ENCODE data around the gene PCDHGA3. TPM values are rescaled to one million over a fixed set of nuclear protein-coding genes. Genes with fewer than 3 reads are reported as not detected.

The PCDHGA3 gene
- polyA plus RNA-seq, 1 experiment, result 1.2 TPM

DNA sequence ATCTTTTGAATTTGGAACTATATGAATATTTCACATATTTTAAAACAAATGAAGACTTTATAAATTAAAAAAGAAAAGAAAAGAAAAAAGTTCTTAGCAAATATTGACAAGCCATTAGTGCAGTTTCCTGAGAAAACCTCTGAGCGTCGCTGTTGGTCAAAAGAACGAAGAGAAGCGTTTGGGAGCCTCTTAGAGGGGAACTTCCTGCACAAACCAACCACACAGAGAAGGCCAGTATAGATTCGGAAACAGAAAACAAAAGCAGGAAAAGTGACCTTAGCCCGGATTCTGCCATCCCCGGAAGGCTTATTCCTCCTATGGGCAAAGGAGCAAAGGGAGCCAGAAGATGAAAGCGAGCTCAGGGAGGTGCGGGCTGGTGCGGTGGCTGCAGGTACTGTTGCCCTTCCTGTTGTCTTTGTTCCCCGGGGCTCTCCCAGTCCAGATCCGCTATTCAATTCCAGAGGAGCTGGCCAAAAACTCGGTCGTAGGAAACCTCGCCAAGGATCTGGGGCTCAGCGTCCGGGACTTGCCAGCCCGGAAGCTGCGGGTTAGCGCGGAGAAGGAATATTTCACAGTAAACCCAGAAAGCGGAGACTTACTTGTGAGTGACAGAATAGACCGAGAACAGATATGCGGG is 16.3 kb downstream of the PCDHGA3 start, which contains the start of gene PCDHGB2:
Gene PCDHGB2 (plus strand): TSS at position 205 of the 637 bp plus-strand sequence. CDS start 142 bp downstream, at position 347.
- H3K4me3 ChIP-seq (ENCODE audit: low read depth, low read length), result peak within 1 kb of the TSS; percentile 50
- DNase-seq (ENCODE audit: low read depth, low spot score), result no peak
- ChIA-PET CTCF (interaction anchor here (0.6 to 1.3 kb wide), 5 partner anchors 198 to 207 kb away, joined by 3 to 12 read pairs (median 4); no protein-coding TSS in a partner anchor), POLR2A (no interaction called here)
- H3K27me3 ChIP-seq (ENCODE audit: control insufficient read depth, insufficient read depth, low read length), result peaks cover 17% of the 10 kb centered on the region
- H3K27ac ChIP-seq (ENCODE audit: low read depth, low read length), result peak within 1 kb of the TSS; percentile 49
- TF ChIP-seq, protein P1, sequence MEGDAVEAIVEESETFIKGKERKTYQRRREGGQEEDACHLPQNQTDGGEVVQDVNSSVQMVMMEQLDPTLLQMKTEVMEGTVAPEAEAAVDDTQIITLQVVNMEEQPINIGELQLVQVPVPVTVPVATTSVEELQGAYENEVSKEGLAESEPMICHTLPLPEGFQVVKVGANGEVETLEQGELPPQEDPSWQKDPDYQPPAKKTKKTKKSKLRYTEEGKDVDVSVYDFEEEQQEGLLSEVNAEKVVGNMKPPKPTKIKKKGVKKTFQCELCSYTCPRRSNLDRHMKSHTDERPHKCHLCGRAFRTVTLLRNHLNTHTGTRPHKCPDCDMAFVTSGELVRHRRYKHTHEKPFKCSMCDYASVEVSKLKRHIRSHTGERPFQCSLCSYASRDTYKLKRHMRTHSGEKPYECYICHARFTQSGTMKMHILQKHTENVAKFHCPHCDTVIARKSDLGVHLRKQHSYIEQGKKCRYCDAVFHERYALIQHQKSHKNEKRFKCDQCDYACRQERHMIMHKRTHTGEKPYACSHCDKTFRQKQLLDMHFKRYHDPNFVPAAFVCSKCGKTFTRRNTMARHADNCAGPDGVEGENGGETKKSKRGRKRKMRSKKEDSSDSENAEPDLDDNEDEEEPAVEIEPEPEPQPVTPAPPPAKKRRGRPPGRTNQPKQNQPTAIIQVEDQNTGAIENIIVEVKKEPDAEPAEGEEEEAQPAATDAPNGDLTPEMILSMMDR (IDR thresholded peaks at IDR 0.05; ENCODE audit: low read depth, low read length), result peak; percentile 49
- H3K9me3 ChIP-seq (ENCODE audit: control insufficient read depth, insufficient read depth, low read length), result peaks cover 65% of the 10 kb centered on the region

GRCh38 chr5:141360685-141361084 is 17.1 kb downstream of the PCDHGA3 start:
- peaks cover 24% of the 10 kb centered on the region for H3K27me3 ChIP-seq (ENCODE audit: control insufficient read depth, insufficient read depth, low read length)
- H3K4me3 ChIP-seq (ENCODE audit: low read depth, low read length), result no peak overlapping the region
- no peak overlapping the region for H3K27ac ChIP-seq (ENCODE audit: low read depth, low read length)
- ChIA-PET CTCF (interaction anchor here (0.6 to 1.3 kb wide), 4 partner anchors 197 to 206 kb away, joined by 3 to 12 read pairs (median 4); no protein-coding TSS in a partner anchor), POLR2A (no interaction called here)
- DNase-seq (ENCODE audit: low read depth, low spot score), result no peak
- peaks cover 65% of the 10 kb centered on the region for H3K9me3 ChIP-seq (ENCODE audit: control insufficient read depth, insufficient read depth, low read length)
- TF ChIP-seq, protein P1 (IDR thresholded peaks at IDR 0.05; ENCODE audit: low read depth, low read length), result no peak

- no peak for DNase-seq (ENCODE audit: low read depth, low spot score)
- no peak overlapping the region for H3K27ac ChIP-seq (ENCODE audit: low read depth, low read length)
- H3K9me3 ChIP-seq (ENCODE audit: control insufficient read depth, insufficient read depth, low read length), result peaks cover 61% of the 10 kb centered on the region
- H3K27me3 ChIP-seq (ENCODE audit: control insufficient read depth, insufficient read depth, low read length), result peaks cover 32% of the 10 kb centered on the region
- H3K4me3 ChIP-seq (ENCODE audit: low read depth, low read length), result no peak overlapping the region
- ChIA-PET CTCF (interaction anchor here (1.0 to 1.7 kb wide), 2 partner anchors 24 to 201 kb away, joined by 3 to 5 read pairs; partner anchors contain the start of gene PCDHGA2), POLR2A (no interaction called here)
- TF ChIP-seq, protein P1 (IDR thresholded peaks at IDR 0.05; ENCODE audit: low read depth, low read length), result no peak
Measured at GRCh38 chr5:141362719-141363118, 19.1 kb downstream of the PCDHGA3 start.

- TF ChIP-seq, protein P1 (IDR thresholded peaks at IDR 0.05; ENCODE audit: low read depth, low read length), result peak; percentile 10; the same call in 1 of the 2 replicates
- Histone ChIP-seq H3K9me3 (ENCODE audit: control insufficient read depth, insufficient read depth, low read length) (peaks cover 59% of the 10 kb centered on the region), H3K27ac (ENCODE audit: low read depth, low read length) (no peak within 1 kb of the TSS), H3K4me3 (ENCODE audit: low read depth, low read length) (peak within 1 kb of the TSS; percentile 10; the same call in 1 of the 2 replicates), H3K27me3 (ENCODE audit: control insufficient read depth, insufficient read depth, low read length) (peaks cover 32% of the 10 kb centered on the region)
- ChIA-PET POLR2A (no interaction called here), CTCF (interaction anchor here (0.7 to 2.0 kb wide), 6 partner anchors 34 to 204 kb away, joined by 3 to 11 read pairs (median 4); partner anchors contain the start of gene PCDHGA1)
- DNase-seq (ENCODE audit: low read depth, low spot score), result no peak
Measured at GRCh38 chr5:141363952-141364660, 20.5 kb downstream of the PCDHGA3 start, which contains the start of gene PCDHGA5. Gene PCDHGA5, plus strand, starts transcription at chr5:141364162. Its CDS starts 169 bp downstream, at chr5:141364331.

All from AG04450 (cell line).